CD4-positive, alpha-beta T cell treated with Interleukin-15 for 1 hour (primary cell): ENCODE data around the gene RPL10.
A peak's percentile ranks its signal among the peaks of the same experiment; 100 is the strongest.

Source experiments
- DNase-seq: peaks from one replicate; pipeline ENCODE4 v3.0.0-alpha.2; 2020

RPL10 gene

DNA sequence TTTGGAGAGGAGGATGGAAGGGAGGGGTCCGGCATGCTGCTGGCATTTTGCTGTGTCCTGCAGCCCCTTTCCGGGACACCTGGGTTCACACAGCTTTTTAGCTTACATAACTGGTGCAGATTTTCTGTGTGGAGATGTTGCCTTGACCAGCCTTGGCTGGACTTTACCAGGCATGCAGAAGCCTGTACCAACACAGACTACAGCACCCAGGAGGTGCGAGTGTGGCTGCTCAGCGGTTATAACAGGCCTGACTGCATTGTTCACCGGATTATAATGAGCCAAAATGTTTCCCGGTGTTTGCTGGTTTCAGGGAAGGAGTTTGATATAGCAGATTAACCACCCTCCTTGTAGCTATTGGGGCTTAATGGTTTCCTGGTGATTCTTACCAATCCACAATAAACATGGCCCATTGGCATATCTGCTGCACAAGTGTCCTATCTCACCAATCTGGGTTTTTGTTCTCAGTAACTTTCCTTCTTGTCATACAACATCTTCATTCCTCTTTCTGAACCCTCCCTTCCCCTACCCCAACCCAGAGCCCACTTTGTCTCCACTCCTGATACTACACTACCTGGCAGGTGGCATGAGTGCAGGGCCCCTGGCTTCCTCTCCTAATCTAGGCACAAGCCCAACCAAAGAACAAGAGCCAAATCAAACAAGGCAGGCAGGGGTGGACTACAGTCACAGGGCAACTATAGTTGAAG is 3.9 kb downstream of the RPL10 start:
- DNase-seq = no peak

DNA sequence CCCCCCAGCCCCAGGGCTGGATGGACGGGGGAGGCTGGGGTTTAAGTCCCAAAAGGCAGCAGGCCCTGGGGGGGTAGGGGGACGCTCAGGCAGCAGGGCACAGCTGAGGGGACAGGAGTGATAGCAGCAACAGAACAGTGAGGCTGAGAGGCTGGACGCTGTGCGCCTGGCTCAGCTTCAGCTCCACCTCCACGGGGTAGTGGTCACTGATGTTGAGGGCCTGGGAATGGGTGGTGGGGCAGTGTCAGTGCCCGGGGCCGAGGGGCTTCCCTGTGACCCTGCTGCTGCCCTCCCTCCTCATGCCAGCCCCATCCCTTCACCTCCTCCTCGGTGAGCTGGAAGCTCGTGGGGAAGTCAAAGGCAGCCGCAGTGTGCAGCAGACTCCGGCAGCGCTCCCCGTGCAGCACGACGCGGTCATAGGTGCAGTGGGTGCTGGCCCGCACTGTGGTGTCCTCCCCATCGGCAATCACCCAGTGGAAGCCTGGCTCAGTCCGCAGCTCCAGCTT is 4.5 kb downstream of the RPL10 start:
- no peak for DNase-seq

DNA sequence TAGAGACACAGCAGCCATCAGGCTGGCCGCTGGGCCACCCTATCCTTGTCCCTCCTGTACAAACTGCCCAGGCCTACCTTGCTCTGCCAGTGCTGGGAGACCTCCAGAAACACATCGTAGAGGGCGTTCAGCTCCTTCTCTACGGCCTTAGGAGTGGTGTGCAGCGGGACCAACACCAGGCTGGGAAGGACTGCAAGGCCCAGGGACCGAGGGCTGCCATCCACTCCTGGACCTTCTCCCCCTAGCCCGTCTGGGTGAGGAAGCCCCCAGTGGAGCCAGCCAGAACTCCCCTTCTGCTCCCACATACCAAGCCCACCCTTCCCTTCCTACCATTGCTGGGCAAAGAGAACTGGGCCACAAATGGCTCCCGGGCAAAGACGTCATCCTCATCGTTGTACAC is 5.0 kb downstream of the RPL10 start:
- no peak for DNase-seq

DNA sequence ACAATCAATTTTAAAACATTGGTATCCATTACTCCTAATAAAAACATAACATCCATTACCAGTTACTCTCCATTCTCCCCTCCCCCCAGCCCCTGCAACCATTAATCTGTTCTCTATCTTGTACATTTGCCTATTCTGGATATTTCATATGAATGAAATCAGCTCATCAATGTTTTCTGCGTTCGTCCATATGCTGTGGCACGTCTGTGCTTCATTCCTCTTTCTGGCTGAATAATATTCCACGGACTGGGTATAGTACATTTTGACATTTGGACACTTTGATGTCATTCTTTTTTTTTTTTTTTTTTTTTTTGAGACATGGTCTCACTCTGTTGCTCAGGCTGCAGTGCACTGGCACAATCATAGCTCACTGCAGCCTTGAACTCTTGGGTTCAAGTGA is 5.7 kb downstream of the RPL10 start:
- DNase-seq = no peak

DNA sequence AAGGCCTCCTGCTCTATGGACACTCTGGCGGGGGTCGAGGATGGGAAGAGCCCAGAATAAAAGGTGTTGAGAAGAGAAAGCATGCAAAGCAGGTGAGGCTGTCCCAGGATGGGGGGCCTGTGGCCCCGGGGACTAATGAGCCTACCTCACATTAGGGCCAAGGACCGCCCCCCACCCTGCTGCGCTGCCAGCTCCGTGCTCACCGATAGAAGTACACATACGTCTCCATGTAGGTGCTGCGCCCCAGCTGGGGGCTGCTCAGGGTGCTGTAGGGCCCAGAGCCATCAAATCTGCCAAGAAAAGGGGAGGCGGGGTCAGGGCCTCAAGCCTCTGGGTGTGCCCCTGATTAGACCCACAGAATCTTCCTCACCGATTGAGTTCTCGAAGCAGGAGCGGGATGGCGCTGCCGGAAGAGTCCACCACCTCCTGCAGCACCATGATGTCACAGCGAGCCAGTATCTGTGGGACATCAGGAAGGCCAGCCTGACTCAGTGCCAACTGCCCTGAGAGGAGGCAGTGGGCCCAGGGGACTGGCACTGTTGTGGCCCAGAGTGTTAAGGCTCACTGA is 6.5 kb downstream of the RPL10 start:
- DNase-seq = no peak

DNA sequence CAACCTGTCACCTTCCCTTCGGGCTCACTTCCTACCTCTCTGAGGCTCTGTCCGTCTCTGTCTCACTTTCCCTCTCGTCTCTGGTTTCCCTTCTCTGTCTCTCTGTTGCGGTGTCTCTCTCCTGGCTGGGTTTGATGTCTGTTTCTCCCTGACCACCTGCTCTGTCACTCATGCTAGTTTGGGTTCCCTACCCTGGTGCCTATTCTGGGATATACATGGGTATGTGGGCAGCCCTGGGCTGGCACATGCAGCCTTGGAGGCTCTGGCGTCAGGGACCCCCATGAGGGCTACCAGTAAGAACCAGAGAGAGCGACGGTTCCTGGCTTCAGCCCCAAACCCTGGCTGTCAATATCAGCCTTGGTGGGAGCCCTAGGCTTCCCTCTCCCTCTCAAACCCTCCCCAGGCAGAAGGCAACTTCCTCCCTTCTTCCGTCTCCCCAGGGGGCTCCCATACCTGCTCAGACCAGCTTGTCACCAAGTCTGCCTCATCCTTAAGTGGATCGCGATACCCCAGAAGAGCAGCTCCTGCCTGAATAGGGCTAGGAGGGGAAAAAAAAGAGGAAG is 10.6 kb downstream of the RPL10 start:
- DNase-seq = no peak

DNA sequence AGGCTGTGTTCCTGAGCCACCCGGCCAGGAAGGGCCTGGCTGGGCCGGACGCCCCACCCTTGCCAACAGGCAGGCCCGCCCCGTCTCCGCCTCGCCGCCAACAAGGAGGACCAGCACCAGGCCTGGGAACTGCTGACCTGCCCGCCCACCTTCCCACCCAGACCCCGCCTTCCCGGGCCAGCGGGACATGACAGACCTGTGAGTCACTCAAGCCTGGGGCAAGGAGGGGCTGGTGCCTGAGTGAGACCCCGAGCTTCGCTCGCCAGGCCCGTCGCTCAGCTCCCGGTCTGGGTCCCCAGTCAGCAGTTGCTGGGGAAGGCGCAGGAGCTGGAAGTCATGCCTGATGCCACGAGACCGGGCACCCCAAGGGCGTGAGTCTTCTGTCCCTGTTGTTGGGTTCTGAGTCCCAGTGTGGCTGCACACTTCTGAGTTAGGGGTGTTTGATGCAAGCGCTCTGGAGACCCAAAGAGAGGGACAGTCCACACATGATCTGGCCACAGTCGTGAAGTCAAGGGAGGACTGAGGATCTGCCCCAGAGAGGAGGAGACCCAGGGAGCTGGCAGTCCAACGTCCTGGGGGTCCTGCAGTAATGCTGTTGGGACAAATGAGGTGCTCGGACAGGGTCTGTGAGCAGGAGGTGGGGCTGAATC is 11.2 kb downstream of the RPL10 start, which contains the start of gene DNASE1L1:
DNASE1L1 (minus strand) TSS at position 33 of the 650 bp plus-strand sequence. CDS start 3,686 bp downstream, outside the sequence.
- peak; percentile 83 for DNase-seq

DNA sequence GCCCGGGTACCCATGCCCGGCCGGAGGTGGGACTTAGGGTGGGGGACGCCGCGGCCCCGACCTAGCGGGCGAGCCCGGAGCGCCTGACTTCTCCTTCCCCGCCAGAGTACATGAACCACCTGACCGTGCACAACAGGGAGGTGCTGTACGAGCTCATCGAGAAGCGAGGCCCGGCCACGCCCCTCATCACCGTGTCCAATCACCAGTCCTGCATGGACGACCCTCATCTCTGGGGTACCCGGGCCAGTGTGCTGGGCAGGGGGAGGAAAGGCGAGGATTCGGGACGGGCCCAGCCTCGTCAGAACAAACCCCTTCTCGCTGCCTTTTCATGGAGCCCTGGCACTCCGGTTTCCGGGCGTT is 13.8 kb downstream of the RPL10 start:
- DNase-seq = peak; percentile 58

DNA sequence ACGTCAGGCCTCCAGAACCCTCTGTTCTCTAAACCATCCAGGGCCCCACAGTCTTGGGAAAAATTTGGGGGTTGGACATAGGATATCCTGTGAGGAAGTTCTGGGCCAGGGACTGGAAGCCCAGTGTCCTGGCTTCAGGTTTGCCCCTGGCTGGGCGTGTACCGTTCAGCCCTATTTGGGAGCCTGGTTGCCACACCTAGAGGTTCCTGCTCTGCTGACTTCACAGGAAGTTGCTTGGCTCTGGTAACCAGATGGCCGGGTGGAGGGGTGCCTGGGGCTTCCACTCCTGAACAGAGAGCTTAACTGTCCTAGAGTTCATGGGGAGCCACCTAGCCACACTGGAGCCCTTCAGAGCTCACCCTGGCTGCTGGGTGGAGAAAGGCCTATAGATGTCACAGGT is 14.3 kb downstream of the RPL10 start:
- peak; percentile 54 for DNase-seq

DNA sequence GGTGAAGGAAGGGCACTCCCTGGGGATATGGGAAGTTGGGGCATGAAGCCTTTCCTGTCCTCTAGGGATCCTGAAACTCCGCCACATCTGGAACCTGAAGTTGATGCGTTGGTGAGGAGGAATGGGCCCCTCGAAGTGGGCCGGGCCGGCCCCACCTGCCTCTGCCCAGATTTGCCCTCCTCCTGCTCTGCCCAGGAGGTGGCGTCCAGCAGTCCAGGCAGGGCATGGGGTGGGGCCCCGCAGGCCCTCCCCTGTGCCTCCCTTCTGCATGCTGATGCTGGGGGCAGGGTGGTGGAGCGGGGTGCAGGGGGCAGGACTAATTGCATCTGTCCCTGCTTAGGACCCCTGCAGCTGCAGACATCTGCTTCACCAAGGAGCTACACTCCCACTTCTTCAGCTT is 15.0 kb downstream of the RPL10 start:
- no peak for DNase-seq

DNA sequence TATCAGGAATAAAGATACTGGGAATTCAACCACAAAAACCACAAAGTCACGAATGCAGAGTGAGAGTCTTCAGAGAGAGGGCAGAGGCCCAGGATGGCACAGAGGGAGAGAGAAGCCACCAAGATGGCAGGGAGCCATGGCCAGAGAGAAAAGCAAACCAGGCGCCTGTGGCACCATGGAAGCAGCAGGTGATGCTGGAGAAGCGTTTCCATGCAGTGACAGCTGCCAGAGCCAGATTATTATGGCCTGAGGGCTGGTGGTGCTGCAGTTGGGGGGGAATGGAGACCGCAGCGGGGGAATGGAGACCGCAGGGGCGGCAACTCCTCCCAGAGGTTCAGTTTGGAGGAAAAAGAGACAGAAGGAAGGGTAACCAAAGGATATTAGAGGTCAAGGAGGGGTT is 19.0 kb downstream of the RPL10 start:
- DNase-seq = no peak

DNA sequence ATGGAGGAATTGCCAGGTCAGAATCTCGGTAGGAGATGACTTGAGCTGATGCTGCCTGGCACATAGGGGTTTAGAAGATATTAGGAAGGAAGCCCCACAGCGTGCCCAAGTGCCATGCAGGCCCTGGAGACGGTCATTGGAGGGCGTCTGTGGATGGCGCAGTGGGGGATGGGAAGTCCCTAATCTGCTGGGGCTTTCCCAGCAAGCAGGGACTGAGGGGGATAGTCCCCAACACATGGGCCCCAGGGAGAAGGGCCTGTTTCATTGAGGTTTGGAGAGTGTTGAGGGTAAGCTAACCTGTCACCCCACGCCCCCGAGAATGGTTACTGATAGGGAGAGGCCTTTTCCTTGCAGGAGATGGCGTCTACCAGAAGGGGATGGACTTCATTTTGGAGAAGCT is 21.0 kb downstream of the RPL10 start:
- DNase-seq = no peak

DNA sequence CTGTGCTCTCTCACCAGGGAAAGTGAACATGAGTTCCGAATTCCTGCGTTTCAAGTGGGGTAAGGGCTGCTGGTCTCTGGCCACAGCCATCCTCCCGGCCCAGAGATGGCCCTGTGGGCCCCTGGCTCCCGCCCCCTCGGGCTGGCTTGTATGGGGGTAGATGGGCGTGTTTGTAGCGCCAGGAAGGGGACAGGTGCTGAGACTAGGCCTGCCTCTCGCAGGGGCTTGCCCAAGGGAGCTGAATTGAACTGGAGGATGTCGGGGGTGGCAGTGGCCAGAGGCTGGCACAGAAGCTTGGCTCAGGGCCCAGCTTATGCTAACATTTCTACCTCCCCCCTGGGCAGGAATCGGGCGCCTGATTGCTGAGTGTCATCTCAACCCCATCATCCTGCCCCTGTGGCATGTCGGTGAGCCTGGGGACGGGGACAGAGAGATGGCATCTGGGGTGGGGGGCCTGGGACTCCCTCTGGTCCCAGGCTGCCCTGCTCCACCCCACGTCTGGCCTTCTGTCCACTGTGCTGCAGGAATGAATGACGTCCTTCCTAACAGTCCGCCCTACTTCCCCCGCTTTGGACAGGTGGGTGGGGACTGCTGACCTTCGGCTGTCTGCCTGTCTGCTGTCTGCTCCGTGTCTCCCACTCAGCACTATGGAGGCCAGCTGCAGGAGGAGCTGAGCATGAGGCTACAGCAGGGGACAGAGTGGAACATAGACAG is 21.7 kb downstream of the RPL10 start:
- DNase-seq = no peak

DNA sequence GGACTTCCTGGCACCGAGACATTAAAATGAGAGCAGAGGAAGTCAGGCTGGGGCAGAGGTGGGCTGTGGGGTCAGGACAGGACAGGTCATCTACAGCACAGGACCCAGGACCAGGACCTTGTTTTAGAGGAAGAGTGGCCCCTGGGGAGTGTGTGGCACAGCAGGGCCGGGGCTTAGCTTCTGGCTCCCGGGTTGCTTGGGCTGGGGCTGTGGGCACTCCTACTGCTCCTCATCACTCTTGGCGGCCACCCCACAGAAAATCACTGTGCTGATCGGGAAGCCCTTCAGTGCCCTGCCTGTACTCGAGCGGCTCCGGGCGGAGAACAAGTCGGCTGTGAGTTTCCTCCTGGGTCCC is 22.2 kb downstream of the RPL10 start:
- no peak for DNase-seq

DNA sequence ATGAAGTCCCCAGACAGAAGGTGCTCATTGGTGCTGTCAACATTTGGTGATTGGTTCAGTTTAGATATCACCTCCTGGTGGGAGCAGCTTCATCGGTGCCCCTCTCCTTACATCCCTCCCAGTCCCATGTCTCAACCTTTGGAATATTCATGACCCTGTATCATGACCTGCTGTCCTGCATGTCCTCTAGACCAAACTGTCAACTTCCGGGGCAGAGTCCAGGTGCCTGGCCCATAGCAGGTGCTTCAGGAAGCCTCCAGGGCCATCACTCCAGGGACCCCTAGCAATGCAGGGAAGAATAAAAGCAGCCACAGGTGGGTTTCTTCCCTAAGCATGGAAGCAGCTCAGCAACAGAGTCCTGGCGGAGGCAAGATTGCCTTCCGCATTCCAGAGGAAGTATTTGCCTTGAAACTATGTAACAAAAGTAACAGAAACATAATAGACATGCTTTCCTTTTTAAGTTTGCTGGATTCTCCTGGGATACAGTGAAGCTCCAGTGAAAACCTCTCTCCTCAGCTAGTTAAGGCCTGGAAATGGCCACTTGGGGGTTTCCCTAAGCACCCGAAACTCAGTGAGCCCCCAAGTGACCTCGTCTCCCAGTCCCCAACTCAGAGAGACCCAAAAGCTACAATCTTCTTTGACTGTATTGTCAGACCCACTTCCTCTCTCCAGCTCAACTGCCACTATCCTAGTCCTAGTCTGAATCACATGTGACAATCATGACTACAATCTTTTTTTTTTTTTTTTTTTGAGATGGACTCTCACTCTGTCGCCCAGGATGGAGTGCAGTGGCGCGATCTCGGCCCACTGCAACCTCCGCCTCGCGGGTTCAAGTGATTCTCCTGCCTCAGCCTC is 29.0 kb downstream of the RPL10 start:
- no peak for DNase-seq

DNA sequence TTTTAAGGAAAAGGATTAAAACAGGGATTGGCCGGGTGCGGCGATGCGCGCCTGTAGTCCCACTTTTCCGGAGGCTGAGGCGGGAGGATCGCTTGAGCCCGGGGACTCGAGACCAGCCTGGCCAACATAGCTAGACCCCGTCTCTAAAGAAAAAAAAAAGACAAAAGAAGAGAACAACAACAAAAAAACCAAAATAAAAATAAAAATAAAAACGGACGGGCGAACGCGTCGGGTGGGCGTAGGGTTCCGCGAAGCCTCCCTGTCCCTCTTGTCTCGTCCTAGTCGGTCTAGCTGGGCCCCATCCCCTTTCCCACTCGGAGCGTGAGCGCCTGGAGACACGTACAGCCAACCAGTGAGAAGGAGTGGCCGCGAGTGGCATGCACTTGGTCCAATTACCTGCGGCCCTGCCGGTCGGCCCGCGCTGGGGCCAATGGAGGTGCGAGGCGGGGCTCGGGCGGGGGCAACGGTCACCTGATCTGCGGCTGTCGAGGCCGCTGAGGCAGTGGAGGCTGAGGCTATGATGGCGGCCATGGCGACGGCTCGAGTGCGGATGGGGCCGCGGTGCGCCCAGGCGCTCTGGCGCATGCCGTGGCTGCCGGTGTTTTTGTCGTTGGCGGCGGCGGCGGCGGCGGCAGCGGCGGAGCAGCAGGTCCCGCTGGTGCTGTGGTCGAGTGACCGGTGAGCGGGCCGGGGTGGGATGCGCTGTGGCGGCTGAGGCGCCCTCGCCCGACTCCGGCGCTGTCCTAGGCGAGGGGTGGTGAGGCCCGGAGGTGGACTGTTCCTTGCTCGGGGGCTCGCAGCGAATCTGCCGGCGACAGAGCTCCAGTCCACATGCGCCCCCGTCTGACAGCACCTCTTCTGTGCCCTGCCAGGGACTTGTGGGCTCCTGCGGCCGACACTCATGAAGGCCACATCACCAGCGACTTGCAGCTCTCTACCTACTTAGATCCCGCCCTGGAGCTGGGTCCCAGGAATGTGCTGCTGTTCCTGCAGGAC is 30.3 kb downstream of the RPL10 start, which contains the start of gene ATP6AP1:
ATP6AP1 (plus strand) TSS at position 502 of the 996 bp plus-strand sequence; CDS start at position 518, 16 bp downstream.
- DNase-seq = peak; percentile 90

DNA sequence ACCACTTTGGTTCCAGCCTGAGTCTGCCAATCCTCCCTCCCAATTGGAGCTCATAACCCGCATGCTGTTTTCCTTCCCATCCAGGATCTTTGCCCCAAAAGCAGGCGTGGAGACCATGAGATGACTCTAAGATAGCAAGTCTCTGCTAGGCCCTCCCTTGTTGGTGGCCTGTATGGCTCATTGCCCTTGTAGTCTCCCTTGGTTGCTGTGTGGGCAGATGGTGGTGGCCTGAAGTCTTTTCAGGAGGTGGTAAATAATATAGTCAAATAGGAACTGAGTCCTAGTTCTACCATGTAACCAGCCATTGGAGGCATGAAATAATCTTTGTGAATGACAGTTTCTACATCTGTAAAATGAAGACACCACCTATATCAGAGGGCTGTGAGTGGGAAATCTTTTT is 31.5 kb downstream of the RPL10 start:
- no peak for DNase-seq

DNA sequence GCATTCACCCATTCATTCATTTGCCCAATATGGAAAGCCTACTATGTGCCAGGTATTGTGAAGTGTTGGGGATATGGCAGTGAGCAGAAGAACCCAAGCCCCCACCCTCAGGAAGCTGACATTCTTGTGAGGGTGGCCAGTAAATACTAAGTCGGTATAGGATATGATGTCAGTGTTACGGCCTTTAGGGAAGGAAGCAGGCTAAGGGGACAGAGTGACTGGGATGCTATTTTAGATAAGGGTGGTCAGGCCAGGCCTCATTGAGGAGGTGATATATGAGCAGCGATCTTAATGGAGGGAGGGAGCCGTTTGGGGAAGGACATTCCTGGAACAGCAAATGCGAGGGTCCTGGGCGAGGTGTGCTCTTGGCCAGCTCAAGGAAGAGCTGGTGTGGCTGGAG is 32.3 kb downstream of the RPL10 start:
- no peak for DNase-seq

DNA sequence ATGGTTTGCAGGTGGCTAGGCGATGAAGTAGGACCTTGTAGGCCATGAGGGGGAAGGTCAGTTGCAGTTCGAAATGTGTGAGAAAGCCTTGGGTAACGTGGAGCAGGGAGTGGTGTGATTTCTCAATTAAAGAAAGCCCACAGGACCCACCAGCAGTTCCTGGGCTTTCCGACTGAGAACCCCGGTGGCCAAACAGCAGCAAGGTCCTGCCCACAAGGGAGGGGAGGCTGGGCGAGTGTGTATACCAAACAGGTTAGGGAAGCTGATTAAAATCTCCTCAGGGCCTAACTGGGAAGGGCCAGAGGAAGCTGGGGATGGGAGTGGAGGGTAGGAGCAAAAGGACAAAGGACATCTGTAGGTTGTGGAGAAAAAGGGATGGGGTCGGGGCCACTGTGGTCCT is 32.7 kb downstream of the RPL10 start:
- DNase-seq = peak; percentile 55

DNA sequence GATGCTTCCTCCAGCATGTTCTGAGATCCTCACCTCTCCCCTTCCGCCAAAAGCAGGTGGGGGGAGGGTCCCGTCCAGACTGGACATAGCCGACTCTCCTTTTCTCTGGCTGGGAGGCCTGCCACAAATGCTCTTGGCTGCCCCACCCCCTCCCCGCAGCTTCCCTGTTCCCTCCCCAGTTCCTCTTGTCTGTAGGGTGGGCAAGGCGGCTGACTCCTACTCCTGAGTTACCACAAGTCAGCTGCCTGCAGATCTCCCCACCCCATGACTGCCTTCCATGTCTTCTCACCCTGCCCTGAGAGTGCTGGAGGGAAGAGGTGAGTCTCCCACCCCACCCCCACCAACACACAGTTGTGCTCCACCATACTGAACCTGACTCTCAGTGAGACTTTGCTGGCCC is 33.2 kb downstream of the RPL10 start:
- DNase-seq = peak; percentile 53

DNA sequence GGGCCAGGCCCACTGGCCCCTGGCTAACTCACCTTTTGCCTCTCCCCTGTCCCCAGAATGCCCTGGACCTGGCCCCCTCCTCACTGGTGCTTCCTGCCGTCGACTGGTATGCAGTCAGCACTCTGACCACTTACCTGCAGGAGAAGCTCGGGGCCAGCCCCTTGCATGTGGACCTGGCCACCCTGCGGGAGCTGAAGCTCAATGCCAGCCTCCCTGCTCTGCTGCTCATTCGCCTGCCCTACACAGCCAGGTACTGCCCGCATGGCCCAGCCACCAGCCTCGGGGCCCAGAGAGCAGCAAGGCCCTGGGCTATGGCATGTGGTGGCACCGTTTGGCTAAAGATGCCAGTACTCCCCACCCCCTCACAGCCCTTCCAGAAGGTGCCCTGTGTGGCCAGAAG is 34.0 kb downstream of the RPL10 start:
- DNase-seq = no peak
